H9 (cell line): Measurements from ENCODE around the gene ALG12. TPM values are rescaled to one million over a fixed set of nuclear protein-coding genes. Genes with fewer than 3 reads are reported as not detected.

Source experiments
- DNase-seq: peaks from one replicate; pipeline ENCODE4 v3.0.0-alpha.2; 2017
- H2AFZ ChIP-seq: one replicate; pipeline ENCODE4 v1.6.1; 2013; ENCODE audit warnings: mild to moderate bottlenecking, low read length, control low read depth, moderate library complexity
- H2AK5ac ChIP-seq: 2 replicates; pipeline ENCODE4 v1.6.1; 2013; ENCODE audit warnings: low read length, control low read depth, mixed read lengths; ENCODE audit not compliant: insufficient read length
- H2BK120ac ChIP-seq: one replicate; pipeline ENCODE4 v1.6.1; 2013; ENCODE audit warnings: low read depth, mild to moderate bottlenecking, low read length, control low read depth, inconsistent platforms; ENCODE audit not compliant: poor library complexity, severe bottlenecking
- H2BK12ac ChIP-seq: 2 replicates; pipeline ENCODE4 v1.6.1; 2013; ENCODE audit warnings: low read length, control low read depth, mixed read lengths, low read depth; ENCODE audit not compliant: insufficient read length
- H2BK15ac ChIP-seq: 2 replicates; pipeline ENCODE4 v1.6.1; 2013; ENCODE audit warnings: low read depth, low read length, control low read depth
- H2BK20ac ChIP-seq: one replicate; pipeline ENCODE4 v1.6.1; 2013; ENCODE audit warnings: low read depth, mild to moderate bottlenecking, low read length, control low read depth, inconsistent platforms; ENCODE audit not compliant: poor library complexity, severe bottlenecking
- H2BK5ac ChIP-seq: 2 replicates; pipeline ENCODE4 v1.6.1; 2013; ENCODE audit warnings: low read length, control low read depth, mixed read lengths; ENCODE audit not compliant: insufficient read length
- H3K14ac ChIP-seq: 2 replicates; pipeline ENCODE4 v1.6.1; 2013; ENCODE audit warnings: low read length, control low read depth; ENCODE audit not compliant: insufficient read depth
- H3K18ac ChIP-seq: 2 replicates; pipeline ENCODE4 v1.6.1; 2013; ENCODE audit warnings: low read depth, mild to moderate bottlenecking, mixed read lengths, low read length, control low read depth; ENCODE audit not compliant: insufficient read length
- H3K23ac ChIP-seq: 2 replicates; pipeline ENCODE4 v1.6.1; 2013; ENCODE audit warnings: low read length, control low read depth, mixed read lengths, low read depth; ENCODE audit not compliant: insufficient read length
- H3K23me2 ChIP-seq: 2 replicates; pipeline ENCODE4 v1.6.1; 2013; ENCODE audit warnings: low read depth, mild to moderate bottlenecking, mixed read lengths, low read length, control low read depth; ENCODE audit not compliant: insufficient read length, poor library complexity, severe bottlenecking
- H3K27ac ChIP-seq: 2 replicates; pipeline ENCODE4 v1.5.1; 2013; ENCODE audit warnings: low read length, control low read depth, mixed read lengths, low read depth; ENCODE audit not compliant: insufficient read length
- H3K27me3 ChIP-seq: 2 replicates; pipeline ENCODE4 v1.6.1; 2013; ENCODE audit warnings: low read length, control low read depth, inconsistent platforms; ENCODE audit not compliant: insufficient read depth
- H3K4ac ChIP-seq: 2 replicates; pipeline ENCODE4 v1.6.1; 2013; ENCODE audit warnings: low read depth, mild to moderate bottlenecking, control low read depth, inconsistent platforms, low read length, moderate library complexity
- H3K4me1 ChIP-seq: 2 replicates; pipeline ENCODE4 v1.6.1; 2013; ENCODE audit warnings: low read length, control low read depth, inconsistent platforms; ENCODE audit not compliant: insufficient read depth
- H3K4me2 ChIP-seq: 2 replicates; pipeline ENCODE4 v1.6.1; 2013; ENCODE audit warnings: low read length, control low read depth, mixed read lengths; ENCODE audit not compliant: insufficient read length, insufficient read depth
- H3K56ac ChIP-seq: 2 replicates; pipeline ENCODE4 v1.6.1; 2013; ENCODE audit warnings: low read depth, mild to moderate bottlenecking, mixed read lengths, low read length, control low read depth; ENCODE audit not compliant: insufficient read length
- H3K79me1 ChIP-seq: 2 replicates; pipeline ENCODE4 v1.6.1; 2013; ENCODE audit warnings: low read depth, mild to moderate bottlenecking, moderate library complexity, low read length, control low read depth, inconsistent platforms; ENCODE audit not compliant: insufficient read depth, poor library complexity, severe bottlenecking
- H3K79me2 ChIP-seq: 2 replicates; pipeline ENCODE4 v1.6.1; 2013; ENCODE audit warnings: low read length, control low read depth, inconsistent platforms; ENCODE audit not compliant: insufficient read depth
- H3K9ac ChIP-seq: 2 replicates; pipeline ENCODE4 v1.6.1; 2013; ENCODE audit warnings: low read length, control low read depth, mixed read lengths; ENCODE audit not compliant: insufficient read length; ENCODE audit errors: extremely low read depth
- H3K9me3 ChIP-seq: one replicate; pipeline ENCODE4 v1.6.1; 2013; ENCODE audit warnings: low read depth, low read length, inconsistent platforms; ENCODE audit not compliant: control insufficient read depth
- H3T11ph ChIP-seq: one replicate; pipeline ENCODE4 v1.6.1; 2013; ENCODE audit warnings: mild to moderate bottlenecking, low read length, control low read depth, inconsistent platforms
- H4K20me1 ChIP-seq: one replicate; pipeline ENCODE4 v1.6.1; 2013; ENCODE audit not compliant: control insufficient read depth, insufficient read length, insufficient read depth
- H4K5ac ChIP-seq: 2 replicates; pipeline ENCODE4 v1.6.1; 2013; ENCODE audit warnings: low read depth, mild to moderate bottlenecking, mixed read lengths, low read length, control low read depth; ENCODE audit not compliant: insufficient read length
- H4K8ac ChIP-seq: replicated peaks from 2 replicates; pipeline ENCODE4 v1.6.1; 2013; ENCODE audit warnings: low read length, control low read depth, mixed read lengths, low read depth; ENCODE audit not compliant: insufficient read length
- H4K91ac ChIP-seq: 2 replicates; pipeline ENCODE4 v1.6.1; 2013; ENCODE audit warnings: low read depth, mild to moderate bottlenecking, moderate library complexity, mixed read lengths, low read length, control low read depth; ENCODE audit not compliant: insufficient read length
- H3K27ac Mint-ChIP-seq, 3 experiments: 2 replicates in 2 of 3; 3 replicates in 1 of 3; pipeline ENCODE4 v1.8.0; 2020 to 2021; ENCODE audit warnings: mixed read lengths in 3 of 3, mild to moderate bottlenecking in 1 of 3, moderate library complexity in 1 of 3
- H3K27me3 Mint-ChIP-seq: 2 replicates; pipeline ENCODE4 v1.8.0; 2021; ENCODE audit warnings: low read depth, mild to moderate bottlenecking, moderate library complexity, mixed read lengths
- H3K36me3 Mint-ChIP-seq, 3 experiments: 2 replicates in 2 of 3; 3 replicates in 1 of 3; pipeline ENCODE4 v1.8.0; 2020 to 2021; ENCODE audit warnings: low read depth in 3 of 3, mixed read lengths in 3 of 3; ENCODE audit not compliant: insufficient read depth in 1 of 3
- H3K4me1 Mint-ChIP-seq, 2 experiments: 2 replicates each; pipeline ENCODE4 v1.8.0; 2020; ENCODE audit warnings: mixed read lengths in 2 of 2
- H3K4me3 Mint-ChIP-seq, 2 experiments: 2 replicates in 1 of 2; 3 replicates in 1 of 2; pipeline ENCODE4 v1.8.0; 2020 to 2021; ENCODE audit warnings: mild to moderate bottlenecking in 2 of 2, mixed read lengths in 2 of 2, moderate library complexity in 1 of 2
- H3K9me3 Mint-ChIP-seq, 2 experiments: 2 replicates in 1 of 2; 3 replicates in 1 of 2; pipeline ENCODE4 v1.8.0; 2020; ENCODE audit warnings: mild to moderate bottlenecking in 2 of 2, mixed read lengths in 2 of 2, moderate library complexity in 1 of 2
- CTCF ChIP-seq: fragments of 200-600 bp; sonication (generic); conservative IDR thresholded peaks from 3 replicates; pipeline ENCODE4 v1.8.0; 2021; ENCODE audit warnings: antibody characterized with exemption, mild to moderate bottlenecking
- WGBS: extraction: QIAGEN DNeasy Blood & Tissue Kit; methylation state at CpG from one replicate; pipeline ENCODE4 v1.1.7; 2013; ENCODE audit warnings: missing lambda C conversion rate, low lambda C conversion rate, mixed read lengths; ENCODE audit not compliant: insufficient read length; ENCODE audit errors: extremely low coverage; 5-methylcytosine and 5-hydroxymethylcytosine counted together
- total RNA-seq: library from RNA; stranded (reverse); gene quantifications from 2 replicates; pipeline ENCODE4 v1.2.1, GENCODE V29; 2021

The ALG12 gene
- total RNA-seq, 1 experiment from 2014 or later, result 19.2 TPM

- no peak overlapping the region for H3K9ac ChIP-seq
- H2BK20ac ChIP-seq, result no peak overlapping the region
- H2BK12ac ChIP-seq, result no peak overlapping the region
- H3K4me2 ChIP-seq, result no peak overlapping the region
- no peaks in the 10 kb centered on the region for H3K23me2 ChIP-seq
- no peak overlapping the region for H4K91ac ChIP-seq
- Mint-ChIP-seq H3K9me3 (no peaks in the 10 kb centered on the region), H3K27me3 (no peaks in the 10 kb centered on the region; the same call in 1 of the 2 replicates), H3K36me3 (no peaks in the 10 kb centered on the region; a peak in 1 of 7 replicates), H3K4me1 (peaks cover 0 to 13% of the 10 kb centered on the region in 2 experiments), H3K27ac (no peak overlapping the region; a peak in 2 of 7 replicates), H3K4me3 (no peak overlapping the region)
- H3K79me1 ChIP-seq, result no peaks in the 10 kb centered on the region
- no peak overlapping the region for H3K27ac ChIP-seq
- no peak overlapping the region for H4K5ac ChIP-seq
- H3K56ac ChIP-seq, result no peak overlapping the region
- no peak overlapping the region for H3T11ph ChIP-seq
- H4K8ac ChIP-seq, result no peak overlapping the region
- no peak overlapping the region for H2BK5ac ChIP-seq
- no peak overlapping the region for H2BK120ac ChIP-seq
- no peak overlapping the region for H2BK15ac ChIP-seq
- no peak for TF ChIP-seq CTCF
- H3K27me3 ChIP-seq, result no peaks in the 10 kb centered on the region
- H3K14ac ChIP-seq, result no peak overlapping the region; the same call in 1 of the 2 replicates
- DNase-seq, result peak; percentile 51
- H3K4ac ChIP-seq, result no peak overlapping the region
- H2AK5ac ChIP-seq, result no peak overlapping the region
- no peaks in the 10 kb centered on the region for H3K79me2 ChIP-seq
- H2AFZ ChIP-seq, result no peak overlapping the region
- no peaks in the 10 kb centered on the region for H3K4me1 ChIP-seq
- no peaks in the 10 kb centered on the region for H3K9me3 ChIP-seq
- H4K20me1 ChIP-seq, result no peaks in the 10 kb centered on the region
- WGBS, result no CpG with 5 or more reads among the region's 24 CpGs
- H3K23ac ChIP-seq, result no peak overlapping the region
- no peak overlapping the region for H3K18ac ChIP-seq
Measured at GRCh38 chr22:49951986-49952896, 34.0 kb upstream of the ALG12 start.
